Endometrial microvascular endothelial cells (primary cell): ENCODE results near the gene WNK2. TPM values are rescaled to one million over a fixed set of nuclear protein-coding genes. Genes with fewer than 3 reads are reported as not detected.
"Not testable (repeated sequence)": the region's sequence is repeated elsewhere in the genome, so short reads cannot be mapped to it uniquely, and the experiment has no call there.

Source experiments
- in situ Hi-C: cut with HindIII; loops from 2 replicates; pipeline ENCODE4 v1.10.0; 2017; ENCODE audit warnings: low sequenced_read_pairs, low pct_unique_long_range_greater_than_20kb; ENCODE audit errors: inconsistent ontology term
- total RNA-seq: library from RNA; depleted of rRNA; stranded (reverse); fragments of >200 nt; gene quantifications from one replicate; pipeline ENCODE4 v1.2.3, GENCODE V29; 2015; ENCODE audit errors: inconsistent ontology term

Gene WNK2
- total RNA-seq, 1 donor from 2014 or later, result not detected

GRCh38 chr9:93246111-93246510, 62.2 kb downstream of the WNK2 start:
- in situ Hi-C loops, result no loop called here

- in situ Hi-C loops, result no loop called here
These were observed 62.6 kb downstream of the WNK2 start for GRCh38 chr9:93246526-93246925.

- in situ Hi-C loops, result no loop called here
These were observed 63.3 kb downstream of the WNK2 start for GRCh38 chr9:93247099-93247865.

GRCh38 chr9:93247892-93248291, 64.0 kb downstream of the WNK2 start:
- in situ Hi-C loops, result no loop called here

GRCh38 chr9:93248386-93249040, 64.6 kb downstream of the WNK2 start:
- in situ Hi-C loops, result no loop called here

GRCh38 chr9:93250185-93250584, 66.2 kb downstream of the WNK2 start:
- in situ Hi-C loops, result no loop called here

- in situ Hi-C loops, result not testable (repeated sequence)
These were observed 67.4 kb downstream of the WNK2 start for GRCh38 chr9:93251309-93251708.

- in situ Hi-C loops, result no loop called here
These were observed 68.3 kb downstream of the WNK2 start for GRCh38 chr9:93252116-93252780.

- in situ Hi-C loops, result no loop called here
These were observed 69.0 kb downstream of the WNK2 start for GRCh38 chr9:93252781-93253530.

GRCh38 chr9:93253633-93254032, 69.7 kb downstream of the WNK2 start:
- in situ Hi-C loops, result no loop called here

- in situ Hi-C loops, result no loop called here
These were observed 70.1 kb downstream of the WNK2 start for GRCh38 chr9:93254061-93254481.

- in situ Hi-C loops, result no loop called here
These were observed 71.0 kb downstream of the WNK2 start for GRCh38 chr9:93254806-93255493.

- in situ Hi-C loops, result no loop called here
These were observed 71.5 kb downstream of the WNK2 start for GRCh38 chr9:93255494-93255867.

- in situ Hi-C loops, result no loop called here
These were observed 72.3 kb downstream of the WNK2 start for GRCh38 chr9:93255994-93256877.

- in situ Hi-C loops, result no loop called here
These were observed 73.2 kb downstream of the WNK2 start for GRCh38 chr9:93256878-93257807.

- in situ Hi-C loops, result no loop called here
These were observed 73.9 kb downstream of the WNK2 start for GRCh38 chr9:93257808-93258331.

- in situ Hi-C loops, result no loop called here
These were observed 74.5 kb downstream of the WNK2 start for GRCh38 chr9:93258419-93258817.
